ENCODE data around the gene C6orf132. TPM values are rescaled to one million over a fixed set of nuclear protein-coding genes. Genes with fewer than 3 reads are reported as not detected.

Gene C6orf132
- total RNA-seq, 1 donor from 2014 or later = 13.5 TPM

- H3K4me1 ChIP-seq = no peaks in the 10 kb centered on the region
- intact Hi-C loops (cut with DNase I) = no loop called here
- H3K27me3 ChIP-seq (ENCODE audit: low read depth) = no peaks in the 10 kb centered on the region
- no peak overlapping the region for H3K27ac ChIP-seq
- H3K36me3 ChIP-seq = peaks cover 42% of the 10 kb centered on the region
- no peak overlapping the region for H3K4me3 ChIP-seq
- DNase-seq (no peak), ATAC-seq (no peak)
- no peak for TF ChIP-seq CTCF (IDR thresholded peaks at IDR 0.05)
- H3K9me3 ChIP-seq = no peaks in the 10 kb centered on the region
Measured at GRCh38 chr6:42083530-42083929, 58.9 kb downstream of the C6orf132 start.

DNA sequence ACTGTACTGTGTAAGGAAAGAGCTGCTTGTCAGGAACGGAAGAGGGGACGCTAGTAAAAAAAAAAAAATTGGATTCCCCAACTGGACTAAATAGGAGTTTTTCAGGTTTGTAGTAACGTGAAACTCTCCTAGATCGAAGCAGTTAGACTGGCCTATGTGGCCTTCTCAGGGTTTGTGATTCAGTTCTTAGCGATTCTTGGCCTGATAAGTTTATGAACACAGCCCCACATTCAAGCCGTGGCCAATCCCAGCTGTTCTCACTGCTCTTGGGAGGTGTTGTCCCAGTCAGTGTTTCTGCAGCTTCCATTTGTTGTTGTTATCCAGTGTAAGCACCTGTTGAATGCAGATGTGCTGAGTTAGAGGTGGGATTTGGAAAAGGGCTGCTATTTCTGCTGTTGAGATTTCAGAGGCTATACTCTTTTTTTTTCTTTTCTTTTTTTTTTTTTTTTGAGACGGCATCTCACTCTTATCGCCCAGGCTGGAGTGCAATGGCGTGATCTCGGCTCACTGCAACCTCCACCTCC is 62.4 kb downstream of the C6orf132 start:
- H3K9me3 ChIP-seq = no peaks in the 10 kb centered on the region
- no peaks in the 10 kb centered on the region for H3K27me3 ChIP-seq (ENCODE audit: low read depth)
- DNase-seq = no peak
- intact Hi-C loops (cut with DNase I) = loop anchor here (10.0 kb wide), 1 partner anchor 85 kb away; no protein-coding TSS in a partner anchor
- H3K4me1 ChIP-seq = peaks cover 4% of the 10 kb centered on the region
- no peak overlapping the region for H3K4me3 ChIP-seq
- H3K36me3 ChIP-seq = peaks cover 74% of the 10 kb centered on the region
- no peak for TF ChIP-seq CTCF (IDR thresholded peaks at IDR 0.05)
- no peak overlapping the region for H3K27ac ChIP-seq
- no peak for ATAC-seq

DNA sequence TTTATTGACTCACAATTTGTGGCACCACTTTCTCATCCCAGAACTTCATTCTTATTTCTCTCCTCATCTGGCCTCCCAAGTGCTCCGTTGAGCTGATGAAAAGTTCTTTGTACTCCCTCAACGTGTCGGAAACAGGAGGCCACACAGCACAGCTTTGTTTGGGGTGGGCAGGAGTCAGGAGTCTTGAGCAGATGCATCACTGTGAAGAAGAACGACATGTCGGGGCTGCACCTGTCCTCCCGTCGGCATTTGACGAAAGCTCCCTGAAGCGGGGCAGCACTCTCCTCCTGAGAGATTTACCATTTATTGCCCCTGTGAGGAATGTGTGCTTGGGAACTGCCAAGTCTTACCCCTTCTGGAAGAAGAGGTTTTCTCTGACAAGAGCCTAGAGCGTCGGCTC is 64.0 kb downstream of the C6orf132 start:
- ATAC-seq = no peak
- H3K9me3 ChIP-seq = no peaks in the 10 kb centered on the region
- peaks cover 7% of the 10 kb centered on the region for H3K4me1 ChIP-seq
- DNase-seq = no peak
- H3K27ac ChIP-seq = no peak overlapping the region
- TF ChIP-seq CTCF (IDR thresholded peaks at IDR 0.05) = no peak
- intact Hi-C loops (cut with DNase I) = loop anchor here (10.0 kb wide), 1 partner anchor 86 kb away; no protein-coding TSS in a partner anchor
- H3K4me3 ChIP-seq = no peak overlapping the region
- H3K27me3 ChIP-seq (ENCODE audit: low read depth) = no peaks in the 10 kb centered on the region
- H3K36me3 ChIP-seq = peaks cover 88% of the 10 kb centered on the region

GRCh38 chr6:42075159-42075838 is 67.1 kb downstream of the C6orf132 start:
- no peaks in the 10 kb centered on the region for H3K9me3 ChIP-seq
- peak; percentile 83 for TF ChIP-seq CTCF (IDR thresholded peaks at IDR 0.05)
- no peak overlapping the region for H3K27ac ChIP-seq
- H3K27me3 ChIP-seq (ENCODE audit: low read depth) = no peaks in the 10 kb centered on the region
- H3K4me3 ChIP-seq = no peak overlapping the region
- H3K4me1 ChIP-seq = peaks cover 7% of the 10 kb centered on the region
- intact Hi-C loops (cut with DNase I) = loop anchor here (10.0 kb wide), 1 partner anchor 90 kb away; no protein-coding TSS in a partner anchor
- peak; percentile 87 to 92 for ATAC-seq
- peaks cover 93% of the 10 kb centered on the region for H3K36me3 ChIP-seq
- DNase-seq = peak; percentile 84

- TF ChIP-seq CTCF (IDR thresholded peaks at IDR 0.05) = no peak
- Histone ChIP-seq H3K9me3 (no peaks in the 10 kb centered on the region), H3K4me3 (no peak overlapping the region), H3K27ac (no peak overlapping the region), H3K27me3 (ENCODE audit: low read depth) (no peaks in the 10 kb centered on the region), H3K36me3 (peaks cover 95% of the 10 kb centered on the region), H3K4me1 (peaks cover 7% of the 10 kb centered on the region)
- no peak for ATAC-seq
- no peak for DNase-seq
- intact Hi-C loops (cut with DNase I) = loop anchor here (10.0 kb wide), 1 partner anchor 92 kb away; no protein-coding TSS in a partner anchor
Measured at GRCh38 chr6:42073287-42073686, 69.1 kb downstream of the C6orf132 start.

All from lower lobe of right lung (tissue), 2 donors.